ENCODE results near the gene TEX38.

DNA sequence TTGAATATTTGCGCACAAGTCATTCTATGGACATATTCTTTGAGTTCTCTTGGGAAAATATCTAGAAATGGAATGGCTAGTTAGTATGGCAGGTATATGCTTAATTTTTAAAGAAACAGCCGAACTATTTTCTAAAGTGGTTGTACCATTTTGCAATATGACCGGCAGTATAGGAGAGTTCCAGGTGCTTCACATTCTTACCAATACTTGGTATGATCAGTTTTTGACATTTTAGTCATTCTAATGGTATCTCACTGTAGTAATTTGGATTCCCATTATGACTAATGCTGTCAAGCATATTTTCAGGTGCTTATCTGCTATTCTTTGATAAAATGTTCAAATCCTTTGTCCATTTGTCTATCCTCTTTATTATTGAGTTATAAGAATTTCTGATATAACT, 24.0 kb upstream of the TEX38 start:
- no peak for TF ChIP-seq EZH2 (IDR thresholded peaks at IDR 0.05; ENCODE audit: insufficient read depth, poor library complexity, severe bottlenecking)
- TF ChIP-seq EZH2phosphoT487 (IDR thresholded peaks at IDR 0.05; ENCODE audit: insufficient read depth, low read depth), result no peak
